Measurements from ENCODE around the gene RAB31.
"Not testable (repeated sequence)": the region's sequence is repeated elsewhere in the genome, so short reads cannot be mapped to it uniquely, and the experiment has no call there.

The RAB31 gene

GRCh38 chr18:9764011-9764481 is 55.9 kb downstream of the RAB31 start:
- no peak for DNase-seq

GRCh38 chr18:9765501-9765900 is 57.4 kb downstream of the RAB31 start:
- no peak for DNase-seq

- no peak for DNase-seq
Observed at GRCh38 chr18:9766076-9766481, 58.0 kb downstream of the RAB31 start.

GRCh38 chr18:9766740-9767139 is 58.6 kb downstream of the RAB31 start:
- DNase-seq: no peak

GRCh38 chr18:9768071-9768691 is 60.1 kb downstream of the RAB31 start:
- not testable (repeated sequence) for DNase-seq

- not testable (repeated sequence) for DNase-seq
Observed at GRCh38 chr18:9770111-9770510, 62.0 kb downstream of the RAB31 start.

- DNase-seq: peak; percentile 46
Observed at GRCh38 chr18:9771261-9771976, 63.3 kb downstream of the RAB31 start.

GRCh38 chr18:9771977-9772660 is 64.0 kb downstream of the RAB31 start:
- DNase-seq: no peak

GRCh38 chr18:9772847-9773677 is 65.0 kb downstream of the RAB31 start:
- no peak for DNase-seq

GRCh38 chr18:9774150-9774549 is 66.0 kb downstream of the RAB31 start:
- no peak for DNase-seq

- DNase-seq: no peak
Observed at GRCh38 chr18:9775178-9775577, 67.1 kb downstream of the RAB31 start.

- DNase-seq: no peak
Observed at GRCh38 chr18:9779630-9780029, 71.5 kb downstream of the RAB31 start.

GRCh38 chr18:9782073-9782857 is 74.2 kb downstream of the RAB31 start:
- DNase-seq: no peak

GRCh38 chr18:9786631-9787030 is 78.5 kb downstream of the RAB31 start:
- DNase-seq: no peak

- no peak for DNase-seq
Observed at GRCh38 chr18:9787036-9787435, 78.9 kb downstream of the RAB31 start.

- DNase-seq: no peak
Observed at GRCh38 chr18:9787712-9788111, 79.6 kb downstream of the RAB31 start.

- DNase-seq: no peak
Observed at GRCh38 chr18:9788140-9788539, 80.0 kb downstream of the RAB31 start.

- DNase-seq: no peak
Observed at GRCh38 chr18:9788860-9789259, 80.8 kb downstream of the RAB31 start.

- no peak for DNase-seq
Observed at GRCh38 chr18:9790261-9790660, 82.2 kb downstream of the RAB31 start.

GRCh38 chr18:9791991-9792390 is 83.9 kb downstream of the RAB31 start:
- DNase-seq: no peak

- DNase-seq: peak; percentile 27
Observed at GRCh38 chr18:9792565-9793245, 84.6 kb downstream of the RAB31 start.

- no peak for DNase-seq
Observed at GRCh38 chr18:9796011-9796410, 87.9 kb downstream of the RAB31 start.
